CD8-positive, alpha-beta memory T cell (primary cell): ENCODE results near the gene SEC23A. TPM values are rescaled to one million over a fixed set of nuclear protein-coding genes. Genes with fewer than 3 reads are reported as not detected.

Experiments used
- CTCF ChIA-PET: fragments of 350-600 bp; sonication (Branson Sonifier 250); formaldehyde crosslinking; loops from one replicate; lab custom pipeline; 2021; ENCODE audit warnings: antibody characterized with exemption; lab: Charles Lee
- POLR2A ChIA-PET: fragments of 350-600 bp; sonication (Branson Sonifier 250); formaldehyde crosslinking; loops from one replicate; lab custom pipeline; 2021; ENCODE audit warnings: antibody characterized with exemption; lab: Charles Lee
- DNase-seq, 5 donors: peaks; one replicate each; pipeline versions ENCODE4 v3.0.0 to v3.0.0-alpha.2; 2020 to 2022; ENCODE audit warnings: mixed read lengths in 1 of 5
- H3K27ac ChIP-seq: one replicate; pipeline ENCODE4 v1.7.0; 2013; ENCODE audit warnings: low read depth, mild to moderate bottlenecking, low read length, moderate library complexity
- H3K27me3 ChIP-seq: 2 replicates; pipeline ENCODE4 v1.7.0; 2013; ENCODE audit warnings: low read length, mild to moderate bottlenecking; ENCODE audit not compliant: insufficient read depth, poor library complexity, severe bottlenecking
- H3K36me3 ChIP-seq: 2 replicates; pipeline ENCODE4 v1.7.0; 2013; ENCODE audit warnings: mild to moderate bottlenecking, low read length, moderate library complexity; ENCODE audit not compliant: insufficient read depth
- H3K4me1 ChIP-seq: 2 replicates; pipeline ENCODE4 v1.7.0; 2013; ENCODE audit warnings: mild to moderate bottlenecking, low read length, moderate library complexity; ENCODE audit not compliant: insufficient read depth
- H3K4me3 ChIP-seq: 2 replicates; pipeline ENCODE4 v1.7.0; 2013; ENCODE audit warnings: mild to moderate bottlenecking, low read length
- H3K9me3 ChIP-seq: 2 replicates; pipeline ENCODE4 v1.7.0; 2013; ENCODE audit warnings: mild to moderate bottlenecking, low read length
- H3K27ac Mint-ChIP-seq, 8 donors: one replicate each; pipeline ENCODE4 v1.8.0; 2020 to 2021; ENCODE audit warnings: mixed read lengths in 8 of 8, mild to moderate bottlenecking in 6 of 8, inconsistent platforms in 3 of 8, moderate library complexity in 3 of 8
- H3K27me3 Mint-ChIP-seq, 2 donors: one replicate each; pipeline ENCODE4 v1.8.0; 2020 to 2021; ENCODE audit warnings: mixed read lengths in 2 of 2, mild to moderate bottlenecking in 1 of 2, moderate library complexity in 1 of 2
- H3K36me3 Mint-ChIP-seq, 3 donors: one replicate each; pipeline ENCODE4 v1.8.0; 2020 to 2021; ENCODE audit warnings: mixed read lengths in 3 of 3, inconsistent platforms in 1 of 3, mild to moderate bottlenecking in 1 of 3
- H3K4me1 Mint-ChIP-seq, 3 donors: one replicate each; pipeline ENCODE4 v1.8.0; 2020 to 2021; ENCODE audit warnings: mixed read lengths in 3 of 3, inconsistent platforms in 1 of 3, mild to moderate bottlenecking in 1 of 3
- H3K4me3 Mint-ChIP-seq, 7 donors: one replicate each; pipeline ENCODE4 v1.8.0; 2020 to 2021; ENCODE audit warnings: mixed read lengths in 7 of 7, mild to moderate bottlenecking in 6 of 7, moderate library complexity in 4 of 7, inconsistent platforms in 2 of 7
- H3K9me3 Mint-ChIP-seq, 5 donors: one replicate each; pipeline ENCODE4 v1.8.0; 2020 to 2022; ENCODE audit warnings: mixed read lengths in 5 of 5, mild to moderate bottlenecking in 3 of 5, moderate library complexity in 2 of 5, inconsistent platforms in 1 of 5
- polyA plus RNA-seq: library from polyadenylated mRNA; unstranded; fragments of 300-500 nt; fragmentation: Illumina TruSeq; gene quantifications from one replicate; pipeline ENCODE4 v1.2.3, GENCODE V29; 2021
- total RNA-seq, 2 experiments: library from RNA; stranded (reverse); gene quantifications; one replicate each; pipeline ENCODE4 v1.2.3, GENCODE V29; 2021

Gene SEC23A
- total and polyA plus RNA-seq, 3 experiments from 2014 or later, result 37.4 to 43.6 (median 37.9) TPM

- Histone ChIP-seq H3K27ac (no peak overlapping the region), H3K9me3 (no peaks in the 10 kb centered on the region), H3K27me3 (no peaks in the 10 kb centered on the region), H3K4me1 (no peaks in the 10 kb centered on the region), H3K36me3 (peaks cover 40% of the 10 kb centered on the region), H3K4me3 (no peak overlapping the region)
- ChIA-PET POLR2A (no interaction called here), CTCF (no interaction called here)
- DNase-seq, result no peak
- peaks cover 0 to 1% (median 1%) of the 10 kb centered on the region in 3 donors for H3K4me1 Mint-ChIP-seq
- no peak overlapping the region for H3K4me3 Mint-ChIP-seq
- no peaks in the 10 kb centered on the region for H3K9me3 Mint-ChIP-seq
- no peaks in the 10 kb centered on the region for H3K27me3 Mint-ChIP-seq
- peak overlapping the region in 2 of 8 donors; percentile 13 to 89 for H3K27ac Mint-ChIP-seq
- H3K36me3 Mint-ChIP-seq, result peaks cover 6 to 70% (median 14%) of the 10 kb centered on the region in 3 donors
Measured at GRCh38 chr14:39122330-39123138, 19.5 kb upstream of the SEC23A start.

GRCh38 chr14:39114073-39114838 lies 11.2 kb upstream of the SEC23A start, which contains the start of gene GEMIN2:
TSS of gene GEMIN2 (plus strand) at chr14:39114323. CDS start at chr14:39114339, 16 bp downstream.
- peak within 1 kb of the TSS; percentile 73 for H3K27ac ChIP-seq
- Mint-ChIP-seq H3K9me3 (no peaks in the 10 kb centered on the region), H3K27me3 (peaks cover 0 to 2% of the 10 kb centered on the region in 2 donors), H3K27ac (peak within 1 kb of the TSS; percentile 91 to 98 (median 96)), H3K36me3 (peaks cover 0 to 32% (median 2%) of the 10 kb centered on the region in 3 donors), H3K4me3 (peak within 1 kb of the TSS; percentile 95 to 99 (median 97)), H3K4me1 (peaks cover 18 to 34% (median 32%) of the 10 kb centered on the region in 3 donors)
- no peaks in the 10 kb centered on the region for H3K27me3 ChIP-seq
- no peaks in the 10 kb centered on the region for H3K9me3 ChIP-seq
- CTCF ChIA-PET, result interaction anchor here (1.3 to 1.9 kb wide), 4 partner anchors 12 to 318 kb away, joined by 3 to 7 read pairs (median 5); partner anchors contain the start of genes FBXO33, SEC23A and TRAPPC6B
- POLR2A ChIA-PET, result interaction anchor here (0.8 to 2.4 kb wide), 6 partner anchors 11 to 318 kb away, joined by 3 to 32 read pairs (median 7); partner anchors contain the start of genes FBXO33, PNN, SEC23A and TRAPPC6B
- peaks cover 12% of the 10 kb centered on the region for H3K36me3 ChIP-seq
- peak within 1 kb of the TSS; percentile 85 for H3K4me3 ChIP-seq
- peak; percentile 88 to 97 (median 91) for DNase-seq
- H3K4me1 ChIP-seq, result peaks cover 14% of the 10 kb centered on the region

DNA sequence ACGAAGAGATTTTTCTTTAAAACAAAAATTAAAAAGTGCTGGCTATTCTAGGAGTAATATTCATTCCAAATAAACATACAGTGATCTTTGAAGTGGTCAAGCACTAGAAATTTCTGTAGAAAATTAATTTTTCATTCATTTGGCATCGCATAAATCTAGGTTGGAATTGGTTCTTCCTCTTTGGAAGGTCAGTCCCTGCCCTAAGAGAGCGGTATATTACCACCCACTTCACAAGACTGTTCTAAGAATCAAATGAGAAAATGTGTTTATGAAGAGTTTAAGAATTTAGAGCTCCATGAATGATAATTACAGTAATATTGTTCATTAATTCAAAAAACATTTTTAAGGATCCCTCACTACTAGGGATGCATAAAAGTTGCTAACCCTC lies 10.6 kb upstream of the SEC23A start:
- Mint-ChIP-seq H3K4me3 (peak overlapping the region; percentile 95 to 99 (median 97)), H3K4me1 (peaks cover 18 to 34% (median 32%) of the 10 kb centered on the region in 3 donors), H3K27ac (peak overlapping the region in 7 of 8 donors; percentile 91 to 98 (median 96)), H3K36me3 (peaks cover 0 to 27% (median 2%) of the 10 kb centered on the region in 3 donors), H3K27me3 (peaks cover 0 to 2% of the 10 kb centered on the region in 2 donors), H3K9me3 (no peaks in the 10 kb centered on the region)
- POLR2A ChIA-PET, result interaction anchor here (0.8 to 2.4 kb wide), 6 partner anchors 11 to 318 kb away, joined by 3 to 32 read pairs (median 7); partner anchors contain the start of genes FBXO33, PNN, SEC23A and TRAPPC6B
- peaks cover 14% of the 10 kb centered on the region for H3K4me1 ChIP-seq
- CTCF ChIA-PET, result interaction anchor here (1.3 to 1.9 kb wide), 4 partner anchors 11 to 318 kb away, joined by 3 to 7 read pairs (median 5); partner anchors contain the start of genes FBXO33, SEC23A and TRAPPC6B
- H3K9me3 ChIP-seq, result no peaks in the 10 kb centered on the region
- no peak for DNase-seq
- peak overlapping the region; percentile 85 for H3K4me3 ChIP-seq
- H3K36me3 ChIP-seq, result peaks cover 6% of the 10 kb centered on the region
- no peaks in the 10 kb centered on the region for H3K27me3 ChIP-seq
- peak overlapping the region; percentile 73 for H3K27ac ChIP-seq

GRCh38 chr14:39109893-39110715 lies 7.1 kb upstream of the SEC23A start:
- Histone ChIP-seq H3K9me3 (no peaks in the 10 kb centered on the region), H3K27ac (no peak overlapping the region), H3K36me3 (no peaks in the 10 kb centered on the region), H3K4me3 (no peak overlapping the region), H3K27me3 (no peaks in the 10 kb centered on the region), H3K4me1 (peaks cover 19% of the 10 kb centered on the region)
- no peak for DNase-seq
- Mint-ChIP-seq H3K4me1 (peaks cover 20 to 23% (median 22%) of the 10 kb centered on the region in 3 donors), H3K36me3 (peaks cover 0 to 8% (median 0%) of the 10 kb centered on the region in 3 donors), H3K9me3 (no peaks in the 10 kb centered on the region), H3K4me3 (peak overlapping the region in 1 of 7 donors; percentile 67), H3K27me3 (peaks cover 0 to 2% of the 10 kb centered on the region in 2 donors), H3K27ac (no peak overlapping the region)
- ChIA-PET CTCF (interaction anchor here (1.0 kb wide), 1 partner anchor 317 kb away, joined by 3 read pairs; no protein-coding TSS in a partner anchor), POLR2A (no interaction called here)

DNA sequence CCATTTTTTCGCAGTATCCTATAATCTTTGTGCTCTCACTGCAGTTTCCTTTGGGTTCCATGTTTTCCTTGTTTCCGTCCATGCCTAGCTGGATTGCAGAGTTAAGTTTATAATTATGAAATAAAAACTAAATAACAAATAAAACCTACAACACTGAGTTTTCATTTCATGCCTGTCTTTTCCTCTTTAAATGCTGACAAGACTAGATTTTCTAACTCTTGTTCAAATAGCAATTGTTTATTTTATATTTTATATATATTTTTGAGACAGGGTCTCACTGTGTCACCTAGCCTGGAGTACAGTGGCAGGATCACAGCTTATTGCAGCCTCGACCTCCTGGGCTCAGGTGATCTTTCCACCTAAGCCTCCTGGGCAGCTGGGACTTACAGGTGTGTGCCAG lies 5.8 kb upstream of the SEC23A start:
- POLR2A ChIA-PET, result no interaction called here
- H3K4me1 Mint-ChIP-seq, result peaks cover 10 to 21% (median 21%) of the 10 kb centered on the region in 3 donors
- peaks cover 23% of the 10 kb centered on the region for H3K4me1 ChIP-seq
- no peak overlapping the region for H3K4me3 ChIP-seq
- H3K27me3 ChIP-seq, result no peaks in the 10 kb centered on the region
- H3K4me3 Mint-ChIP-seq, result no peak overlapping the region
- no peak overlapping the region for H3K27ac Mint-ChIP-seq
- CTCF ChIA-PET, result no interaction called here
- no peak overlapping the region for H3K27ac ChIP-seq
- H3K9me3 Mint-ChIP-seq, result no peaks in the 10 kb centered on the region
- DNase-seq, result no peak
- no peaks in the 10 kb centered on the region for H3K9me3 ChIP-seq
- no peaks in the 10 kb centered on the region for H3K36me3 Mint-ChIP-seq
- H3K36me3 ChIP-seq, result no peaks in the 10 kb centered on the region
- peaks cover 0 to 2% of the 10 kb centered on the region in 2 donors for H3K27me3 Mint-ChIP-seq

DNA sequence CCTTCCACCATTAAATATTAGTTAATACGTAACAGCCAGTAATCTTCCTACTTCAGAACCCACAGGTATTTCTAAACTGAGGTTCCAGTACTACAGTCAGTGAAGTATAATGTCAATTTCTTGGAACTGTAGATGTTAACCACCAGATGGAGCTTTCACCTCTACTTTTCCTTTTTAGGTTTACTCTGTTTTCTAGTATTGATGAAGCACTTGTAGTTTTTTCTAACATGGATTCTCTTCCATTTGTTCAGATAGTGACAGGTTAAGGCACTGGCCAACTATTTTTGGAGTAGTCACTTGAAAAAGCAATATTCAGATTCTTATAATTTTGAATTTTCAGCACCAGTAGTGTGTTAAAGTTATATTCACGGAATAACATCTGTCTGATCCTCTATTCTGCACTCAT lies 4.6 kb upstream of the SEC23A start:
- Mint-ChIP-seq H3K4me3 (peak overlapping the region in 1 of 7 donors; percentile 24), H3K9me3 (no peaks in the 10 kb centered on the region), H3K36me3 (peaks cover 0 to 9% (median 0%) of the 10 kb centered on the region in 3 donors), H3K4me1 (peaks cover 9 to 26% (median 22%) of the 10 kb centered on the region in 3 donors), H3K27me3 (peaks cover 0 to 2% of the 10 kb centered on the region in 2 donors), H3K27ac (peak overlapping the region in 1 of 8 donors; percentile 10)
- Histone ChIP-seq H3K4me1 (peaks cover 22% of the 10 kb centered on the region), H3K36me3 (no peaks in the 10 kb centered on the region), H3K4me3 (no peak overlapping the region), H3K9me3 (no peaks in the 10 kb centered on the region), H3K27me3 (no peaks in the 10 kb centered on the region), H3K27ac (no peak overlapping the region)
- CTCF ChIA-PET, result interaction anchor here (1.2 kb wide), 1 partner anchor 54 kb away, joined by 4 read pairs; no protein-coding TSS in a partner anchor
- POLR2A ChIA-PET, result no interaction called here
- DNase-seq, result peak in 1 of 5 donors; percentile 19
